Keratinocyte (primary cell): ENCODE measurements around the gene ZNF808. TPM values are rescaled to one million over a fixed set of nuclear protein-coding genes. Genes with fewer than 3 reads are reported as not detected.
"Not testable (repeated sequence)": the region's sequence is repeated elsewhere in the genome, so short reads cannot be mapped to it uniquely, and the experiment has no call there.

Source experiments
- DNase-seq: peaks from one replicate; pipeline ENCODE4 v3.0.0-alpha.2; 2011; ENCODE audit warnings: low read depth, missing footprints, low spot score
- FAIRE-seq: peaks from 2 replicates; lab custom pipeline; 2011; peaks lifted over from hg19 to GRCh38; lab: Jason Lieb, UNC
- H2AFZ ChIP-seq: 2 replicates; pipeline ENCODE4 v1.6.0; 2012; ENCODE audit warnings: low read length, control low read depth, inconsistent platforms; ENCODE audit not compliant: control insufficient read depth
- H3K27ac ChIP-seq: 2 replicates; pipeline ENCODE4 v1.5.1; 2011; ENCODE audit warnings: low read length; ENCODE audit not compliant: control insufficient read depth, insufficient read depth
- H3K27me3 ChIP-seq: 3 replicates; pipeline ENCODE4 v1.6.0; 2011; ENCODE audit warnings: low read length; ENCODE audit not compliant: control insufficient read depth, insufficient read depth; ENCODE audit errors: extremely low read depth
- H3K36me3 ChIP-seq, 2 experiments: 2 replicates in 1 of 2; 3 replicates in 1 of 2; pipeline ENCODE4 v1.5.1; 2011; ENCODE audit warnings: low read length in 2 of 2, mild to moderate bottlenecking in 1 of 2; ENCODE audit not compliant: control insufficient read depth in 2 of 2, insufficient read depth in 2 of 2; ENCODE audit errors: extremely low read depth in 1 of 2
- H3K4me1 ChIP-seq: 3 replicates; pipeline ENCODE4 v1.5.1; 2011; ENCODE audit warnings: low read length; ENCODE audit not compliant: control insufficient read depth, insufficient read depth; ENCODE audit errors: extremely low read depth
- H3K4me2 ChIP-seq: 3 replicates; pipeline ENCODE4 v1.6.0; 2011; ENCODE audit warnings: low read depth, low read length; ENCODE audit not compliant: control insufficient read depth, insufficient read depth; ENCODE audit errors: extremely low read depth
- H3K4me3 ChIP-seq, 3 experiments: fragments of 200-600 bp in 1 of 3; sonication (generic) in 1 of 3; 2 replicates in 2 of 3; 3 replicates in 1 of 3; pipeline ENCODE4 v1.5.1; 2011 to 2016; ENCODE audit warnings: low read length in 3 of 3, mild to moderate bottlenecking in 3 of 3, control low read depth in 2 of 3, inconsistent platforms in 1 of 3, low read depth in 1 of 3, mixed read lengths in 1 of 3, mixed run types in 1 of 3, moderate library complexity in 1 of 3; ENCODE audit not compliant: control insufficient read depth in 2 of 3, insufficient read depth in 2 of 3; ENCODE audit errors: extremely low read depth in 1 of 3
- H3K79me2 ChIP-seq: 2 replicates; pipeline ENCODE4 v1.6.0; 2012; ENCODE audit warnings: low read length; ENCODE audit not compliant: control insufficient read depth, insufficient read depth
- H3K9ac ChIP-seq: 3 replicates; pipeline ENCODE4 v1.6.0; 2011; ENCODE audit warnings: low read length; ENCODE audit not compliant: control insufficient read depth, insufficient read depth; ENCODE audit errors: extremely low read depth
- H3K9me1 ChIP-seq: 3 replicates; pipeline ENCODE4 v1.6.0; 2011; ENCODE audit warnings: low read length; ENCODE audit not compliant: control insufficient read depth, insufficient read depth; ENCODE audit errors: extremely low read depth
- H3K9me3 ChIP-seq: 2 replicates; pipeline ENCODE4 v1.5.1; 2012; ENCODE audit warnings: low read depth, low read length; ENCODE audit not compliant: control insufficient read depth
- H4K20me1 ChIP-seq: 3 replicates; pipeline ENCODE4 v1.6.0; 2011; ENCODE audit warnings: low read length; ENCODE audit not compliant: control insufficient read depth, insufficient read depth; ENCODE audit errors: extremely low read depth
- EZH2 ChIP-seq: IDR thresholded peaks from one replicate; pipeline ENCODE4 v1.6.1; 2012; ENCODE audit warnings: inconsistent platforms, mild to moderate bottlenecking, low read length, moderate library complexity
- dilution Hi-C: fragments of 300-500 bp; cut with MboI; formaldehyde crosslinking; loops from one replicate; pipeline ENCODE4 v1.7.0; 2020; ENCODE audit warnings: low sequenced_read_pairs; ENCODE audit not compliant: extremely low pct_ligation_motif_present
- polyA plus RNA-seq, 5 experiments: library from polyadenylated mRNA; depleted of rRNA in 3 of 5; stranded (reverse) in 3 of 5; stranded (forward) in 1 of 5; unstranded in 1 of 5; fragments of >200 nt; gene quantifications; 1 replicate in 1 of 5; 2 replicates in 3 of 5; 3 replicates in 1 of 5; pipeline versions ENCODE4 v1.2.1 to v1.2.3, GENCODE V29; 2011 to 2012; ENCODE audit warnings: missing spikeins in 2 of 5, low read depth in 1 of 5, low replicate concordance in 1 of 5
- TF ChIP-seq, protein P1 (sequence below), 3 experiments: IDR thresholded peaks in 1 of 3; conservative IDR thresholded peaks in 1 of 3; optimal IDR thresholded peaks in 1 of 3; 2 replicates in 2 of 3; 3 replicates in 1 of 3; pipeline versions ENCODE3 to v1.5.1; 2011; ENCODE audit warnings: low read length in 3 of 3, mild to moderate bottlenecking in 3 of 3, moderate library complexity in 2 of 3, control low read depth in 1 of 3, inconsistent platforms in 1 of 3; ENCODE audit not compliant: insufficient read depth in 2 of 3; ENCODE audit errors: extremely low read depth in 1 of 3

The ZNF808 gene
- polyA plus RNA-seq, 1 donor (not counting 4 experiments of a cell fraction or from before 2014, with no cell fraction given): 6.8 TPM

DNA sequence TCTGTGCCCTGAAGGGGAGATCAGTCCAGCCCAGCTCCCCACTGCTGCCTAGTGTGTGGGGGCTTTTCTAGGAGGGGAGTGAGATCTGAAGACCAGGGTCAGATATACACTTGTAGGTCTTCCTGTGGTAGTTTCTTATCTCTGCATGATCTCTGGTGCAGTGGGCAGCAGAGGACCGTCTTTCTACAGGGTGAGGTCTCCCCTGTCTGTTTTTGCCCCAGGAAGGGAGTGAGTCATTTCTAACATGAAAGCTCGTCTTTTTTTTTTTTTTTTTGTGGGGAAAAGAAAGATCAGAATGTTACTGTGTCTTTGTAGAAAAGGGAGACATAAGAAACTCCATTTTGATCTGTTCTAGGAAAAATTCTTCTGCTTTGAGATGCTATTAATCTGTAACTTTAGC lies 8.8 kb upstream of the ZNF808 start:
- no peaks in the 10 kb centered on the region for H4K20me1 ChIP-seq
- no peaks in the 10 kb centered on the region for H3K79me2 ChIP-seq
- no peaks in the 10 kb centered on the region for H3K4me1 ChIP-seq
- H3K9ac ChIP-seq: no peak overlapping the region
- no peaks in the 10 kb centered on the region for H3K9me1 ChIP-seq
- H3K4me3 ChIP-seq: no peak overlapping the region
- no peak overlapping the region for H3K4me2 ChIP-seq
- peaks cover 4% of the 10 kb centered on the region for H3K9me3 ChIP-seq
- no peak overlapping the region for H3K27ac ChIP-seq
- no peaks in the 10 kb centered on the region for H3K27me3 ChIP-seq
- H3K36me3 ChIP-seq: no peaks in the 10 kb centered on the region
- dilution Hi-C loops: no loop called here
- DNase-seq: no peak
- TF ChIP-seq, protein P1, sequence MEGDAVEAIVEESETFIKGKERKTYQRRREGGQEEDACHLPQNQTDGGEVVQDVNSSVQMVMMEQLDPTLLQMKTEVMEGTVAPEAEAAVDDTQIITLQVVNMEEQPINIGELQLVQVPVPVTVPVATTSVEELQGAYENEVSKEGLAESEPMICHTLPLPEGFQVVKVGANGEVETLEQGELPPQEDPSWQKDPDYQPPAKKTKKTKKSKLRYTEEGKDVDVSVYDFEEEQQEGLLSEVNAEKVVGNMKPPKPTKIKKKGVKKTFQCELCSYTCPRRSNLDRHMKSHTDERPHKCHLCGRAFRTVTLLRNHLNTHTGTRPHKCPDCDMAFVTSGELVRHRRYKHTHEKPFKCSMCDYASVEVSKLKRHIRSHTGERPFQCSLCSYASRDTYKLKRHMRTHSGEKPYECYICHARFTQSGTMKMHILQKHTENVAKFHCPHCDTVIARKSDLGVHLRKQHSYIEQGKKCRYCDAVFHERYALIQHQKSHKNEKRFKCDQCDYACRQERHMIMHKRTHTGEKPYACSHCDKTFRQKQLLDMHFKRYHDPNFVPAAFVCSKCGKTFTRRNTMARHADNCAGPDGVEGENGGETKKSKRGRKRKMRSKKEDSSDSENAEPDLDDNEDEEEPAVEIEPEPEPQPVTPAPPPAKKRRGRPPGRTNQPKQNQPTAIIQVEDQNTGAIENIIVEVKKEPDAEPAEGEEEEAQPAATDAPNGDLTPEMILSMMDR (optimal IDR thresholded peaks at IDR 0.05 in 1 of 3, IDR thresholded peaks at IDR 0.05 in 1 of 3, conservative IDR thresholded peaks at IDR 0.05 in 1 of 3; ENCODE audit: extremely low read depth in 1 of 3, insufficient read depth in 2 of 3, low read length in 3 of 3): no peak
- TF ChIP-seq EZH2: no peak
- H2AFZ ChIP-seq: no peak overlapping the region
- no peak for FAIRE-seq

DNA sequence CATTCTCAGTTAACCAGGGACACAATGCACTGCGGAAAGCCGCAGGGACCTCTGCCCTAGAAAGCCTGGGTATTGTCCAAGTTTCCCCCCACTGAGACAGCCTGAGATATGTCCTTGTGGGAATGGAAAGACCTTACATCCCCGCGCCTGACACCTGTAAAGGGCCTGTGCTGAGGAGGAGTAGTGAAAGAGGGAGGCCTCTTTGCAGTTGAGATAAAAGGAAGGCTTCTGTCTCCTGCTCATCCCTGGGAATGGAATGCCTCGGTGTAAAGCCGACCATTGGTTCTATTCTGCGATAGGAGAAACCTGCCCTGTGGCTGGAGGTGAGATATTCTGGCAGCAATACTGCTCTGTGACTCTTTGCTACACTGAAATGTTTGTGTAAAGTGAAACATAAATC lies 8.3 kb upstream of the ZNF808 start:
- H3K27me3 ChIP-seq, FAIRE-seq, H3K9me1 ChIP-seq, H3K4me1 ChIP-seq, H3K9ac ChIP-seq, H3K27ac ChIP-seq, H3K4me2 ChIP-seq, H2AFZ ChIP-seq, DNase-seq, H4K20me1 ChIP-seq, H3K4me3 ChIP-seq, H3K36me3 ChIP-seq, H3K79me2 ChIP-seq, H3K9me3 ChIP-seq, dilution Hi-C loops: not testable (repeated sequence)

DNA sequence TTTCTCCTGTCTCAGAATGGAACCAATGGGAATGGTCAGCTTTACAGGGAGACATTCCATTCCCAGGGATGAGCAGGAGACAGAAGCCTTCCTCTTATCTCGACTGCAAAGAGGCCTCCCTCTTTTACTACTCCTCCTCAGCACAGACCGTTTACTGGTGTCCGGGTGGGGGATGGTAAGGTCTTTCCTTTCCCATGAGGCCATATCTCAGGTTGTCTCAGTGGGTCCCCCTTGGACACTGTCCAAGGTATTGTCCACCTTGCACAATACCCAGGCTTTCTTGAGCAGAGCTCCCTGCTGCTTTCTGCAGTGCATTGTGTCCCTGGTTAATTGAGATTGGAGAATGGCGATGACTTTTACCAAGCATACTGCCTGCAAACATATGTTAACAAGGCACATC lies 7.5 kb upstream of the ZNF808 start:
- H3K4me1 ChIP-seq: no peaks in the 10 kb centered on the region
- H4K20me1 ChIP-seq: no peaks in the 10 kb centered on the region
- no peak overlapping the region for H3K4me2 ChIP-seq
- no peak overlapping the region for H3K4me3 ChIP-seq
- no peak overlapping the region for H3K9ac ChIP-seq
- H3K9me3 ChIP-seq: peaks cover 4% of the 10 kb centered on the region
- H3K36me3 ChIP-seq: no peaks in the 10 kb centered on the region
- H2AFZ ChIP-seq: no peak overlapping the region
- H3K79me2 ChIP-seq: no peaks in the 10 kb centered on the region
- no peak overlapping the region for H3K27ac ChIP-seq
- H3K9me1 ChIP-seq: no peaks in the 10 kb centered on the region
- DNase-seq (no peak), FAIRE-seq (no peak)
- TF ChIP-seq EZH2: no peak
- TF ChIP-seq, protein P1 (optimal IDR thresholded peaks at IDR 0.05 in 1 of 3, IDR thresholded peaks at IDR 0.05 in 1 of 3, conservative IDR thresholded peaks at IDR 0.05 in 1 of 3; ENCODE audit: extremely low read depth in 1 of 3, insufficient read depth in 2 of 3, low read length in 3 of 3): no peak
- dilution Hi-C loops: no loop called here
- H3K27me3 ChIP-seq: no peaks in the 10 kb centered on the region
